Cerebellar nuclear complex (tissue), 1 donor: ENCODE results near the gene KIF6.

Source experiments
- DNase-seq, 2 experiments: peaks; one replicate each; lab custom pipeline; 2025; lab: John Stamatoyannopoulos, UW

Gene KIF6

GRCh38 chr6:39593646-39594045 is 131.6 kb downstream of the KIF6 start:
- no peak for DNase-seq

GRCh38 chr6:39590871-39591393 is 134.3 kb downstream of the KIF6 start:
- no peak for DNase-seq

GRCh38 chr6:39587080-39587479 is 138.1 kb downstream of the KIF6 start:
- DNase-seq = no peak

GRCh38 chr6:39585641-39586040 is 139.6 kb downstream of the KIF6 start:
- no peak for DNase-seq

GRCh38 chr6:39577446-39578165 is 147.6 kb downstream of the KIF6 start:
- DNase-seq = no peak

- DNase-seq = no peak
These were observed 148.5 kb downstream of the KIF6 start for GRCh38 chr6:39576556-39577303.

- no peak for DNase-seq
These were observed 150.2 kb downstream of the KIF6 start for GRCh38 chr6:39574991-39575390.

GRCh38 chr6:39573541-39573940 is 151.7 kb downstream of the KIF6 start:
- no peak for DNase-seq

- DNase-seq = no peak
These were observed 152.4 kb downstream of the KIF6 start for GRCh38 chr6:39572661-39573340.

GRCh38 chr6:39568896-39569295 is 156.3 kb downstream of the KIF6 start:
- DNase-seq = no peak

GRCh38 chr6:39567091-39567490 is 158.1 kb downstream of the KIF6 start:
- no peak for DNase-seq

- no peak for DNase-seq
These were observed 158.8 kb downstream of the KIF6 start for GRCh38 chr6:39566456-39566855.

- DNase-seq = no peak
These were observed 159.3 kb downstream of the KIF6 start for GRCh38 chr6:39565956-39566355.

- DNase-seq = no peak
These were observed 161.5 kb downstream of the KIF6 start for GRCh38 chr6:39563566-39564311.

- no peak for DNase-seq
These were observed 163.5 kb downstream of the KIF6 start for GRCh38 chr6:39561536-39562266.

- DNase-seq = no peak
These were observed 164.3 kb downstream of the KIF6 start for GRCh38 chr6:39560915-39561314.

GRCh38 chr6:39558591-39559190 is 166.5 kb downstream of the KIF6 start:
- DNase-seq = no peak

- no peak for DNase-seq
These were observed 167.1 kb downstream of the KIF6 start for GRCh38 chr6:39558079-39558478.

GRCh38 chr6:39555136-39555535 is 170.1 kb downstream of the KIF6 start:
- no peak for DNase-seq

- DNase-seq = no peak
These were observed 171.1 kb downstream of the KIF6 start for GRCh38 chr6:39553860-39554802.
